Panc1 (cell line): ENCODE data around the gene ELFN2. TPM values are rescaled to one million over a fixed set of nuclear protein-coding genes. Genes with fewer than 3 reads are reported as not detected.

Experiments
- ATAC-seq: fragments of 200-7000 bp; cut with Tn5 transposase; 2 replicates; pipeline ENCODE4 v1.9.1; 2020; ENCODE audit warnings: mild to moderate bottlenecking, moderate library complexity
- BruUV-seq: library from RNA; stranded (reverse); fragments of 400-500 nt; replicated peaks from 2 replicates; lab custom pipeline; 2021; lab: Mats Ljungman, UMichigan
- CTCF ChIA-PET: fragments of 300-600 bp; sonication (Branson Sonifier 250); formaldehyde crosslinking; loops from one replicate; lab custom pipeline; 2022; ENCODE audit warnings: antibody characterized with exemption; lab: Charles Lee
- POLR2A ChIA-PET: fragments of 300-600 bp; sonication (Branson Sonifier 250); formaldehyde crosslinking; loops from one replicate; lab custom pipeline; 2022; ENCODE audit warnings: antibody characterized with exemption; lab: Charles Lee
- DNase-seq: peaks from one replicate; pipeline ENCODE4 v3.0.0-alpha.2; 2010; ENCODE audit warnings: low read depth, low spot score
- H3K27ac ChIP-seq: 2 replicates; pipeline ENCODE4 v1.5.1; 2011; ENCODE audit warnings: mild to moderate bottlenecking, low read length, inconsistent platforms
- H3K27me3 ChIP-seq: fragments of 200-500 bp; sonication (Bioruptor generic); 2 replicates; pipeline ENCODE4 v1.6.0; 2014; ENCODE audit warnings: low read length, inconsistent platforms; ENCODE audit not compliant: control insufficient read depth, insufficient read depth
- H3K36me3 ChIP-seq: fragments of 200-500 bp; sonication (Bioruptor generic); 2 replicates; pipeline ENCODE4 v1.5.1; 2014; ENCODE audit warnings: inconsistent platforms, mild to moderate bottlenecking, low read length, moderate library complexity; ENCODE audit not compliant: control insufficient read depth, insufficient read depth
- H3K4me1 ChIP-seq: 2 replicates; pipeline ENCODE4 v1.5.1; 2011; ENCODE audit warnings: inconsistent platforms, mild to moderate bottlenecking, low read length, moderate library complexity; ENCODE audit not compliant: control insufficient read depth, insufficient read depth
- H3K4me3 ChIP-seq, 2 experiments: 2 replicates each; pipeline ENCODE4 v1.5.1; 2011 to 2012; ENCODE audit warnings: low read depth in 2 of 2, low read length in 2 of 2, mild to moderate bottlenecking in 2 of 2, inconsistent platforms in 1 of 2, moderate library complexity in 1 of 2
- H3K9me3 ChIP-seq: fragments of 200-500 bp; sonication (Bioruptor generic); 2 replicates; pipeline ENCODE4 v1.5.1; 2014; ENCODE audit warnings: low read depth, mild to moderate bottlenecking, inconsistent platforms, low read length, moderate library complexity; ENCODE audit not compliant: control insufficient read depth, insufficient read depth
- CTCF ChIP-seq: fragments of 450-650 bp; IDR thresholded peaks from 2 replicates; pipeline ENCODE4 v1.5.1; 2017; ENCODE audit warnings: mild to moderate bottlenecking
- POLR2AphosphoS5 ChIP-seq: IDR thresholded peaks from 2 replicates; pipeline ENCODE4 v1.6.1; 2012; ENCODE audit warnings: mild to moderate bottlenecking, low read depth, low read length, moderate library complexity
- SIN3A ChIP-seq: IDR thresholded peaks from 2 replicates; pipeline ENCODE4 v1.6.1; 2012; ENCODE audit warnings: low read depth, mild to moderate bottlenecking, low read length, moderate library complexity, borderline replicate concordance; ENCODE audit not compliant: insufficient read depth
- TCF7L2 ChIP-seq: IDR thresholded peaks from 2 replicates; pipeline ENCODE4 v1.6.1; 2011; ENCODE audit warnings: mild to moderate bottlenecking, low read depth, low read length, inconsistent platforms
- in situ Hi-C: cut with HindIII; loops from 2 replicates; pipeline ENCODE4 v1.10.0; 2016; ENCODE audit warnings: low sequenced_read_pairs, low pct_unique_long_range_greater_than_20kb
- intact Hi-C: fragments of 100-400 bp; cut with micrococcal nuclease; formaldehyde crosslinking; loops from one replicate; pipeline ENCODE4 v1.10.0; 2022; ENCODE audit not compliant: unreplicated experiment
- total RNA-seq: library from RNA; stranded (reverse); gene quantifications from one replicate; pipeline ENCODE4 v1.2.1, GENCODE V29; 2021; ENCODE audit not compliant: unreplicated experiment
- TF ChIP-seq, protein P1 (sequence below), 2 experiments: IDR thresholded peaks; 2 replicates each; pipeline ENCODE4 v1.6.1; 2011 to 2012; ENCODE audit warnings: low read depth in 2 of 2, control low read depth in 1 of 2, low read length in 1 of 2, mild to moderate bottlenecking in 1 of 2, moderate library complexity in 1 of 2; ENCODE audit not compliant: insufficient read depth in 1 of 2

ELFN2 gene
- total RNA-seq, 1 experiment from 2014 or later = 2.9 TPM

DNA sequence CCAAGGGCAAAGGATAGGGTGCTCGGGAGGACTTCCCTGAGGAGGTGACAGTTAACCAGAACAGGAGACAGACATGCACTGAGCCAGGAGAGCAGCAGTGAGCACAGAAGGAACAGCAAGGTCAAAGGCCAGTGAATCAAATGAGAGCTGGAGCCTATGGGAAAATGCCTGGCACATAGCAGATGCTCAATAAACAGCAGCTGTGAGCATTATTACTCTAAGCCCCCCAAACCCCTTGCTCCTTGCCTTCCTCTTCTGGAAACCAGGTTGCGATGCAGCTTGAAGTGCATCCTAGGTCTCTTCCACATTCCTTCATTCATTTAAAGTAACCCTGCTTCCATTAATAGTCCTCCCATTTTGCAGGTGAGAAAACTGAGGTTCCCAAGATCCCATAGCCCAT, 13.0 kb downstream of the ELFN2 start:
- ChIA-PET CTCF (no interaction called here), POLR2A (no interaction called here)
- Histone ChIP-seq H3K9me3 (no peaks in the 10 kb centered on the region), H3K4me1 (no peaks in the 10 kb centered on the region; the same call in 1 of the 2 replicates), H3K27ac (no peak overlapping the region), H3K27me3 (no peaks in the 10 kb centered on the region), H3K4me3 (no peak overlapping the region), H3K36me3 (no peaks in the 10 kb centered on the region)
- in situ Hi-C loops = no loop called here
- ATAC-seq (no peak), DNase-seq (no peak)
- TF ChIP-seq SIN3A = no peak
- TF ChIP-seq TCF7L2 = no peak
- TF ChIP-seq POLR2AphosphoS5 = no peak
- TF ChIP-seq, protein P1, sequence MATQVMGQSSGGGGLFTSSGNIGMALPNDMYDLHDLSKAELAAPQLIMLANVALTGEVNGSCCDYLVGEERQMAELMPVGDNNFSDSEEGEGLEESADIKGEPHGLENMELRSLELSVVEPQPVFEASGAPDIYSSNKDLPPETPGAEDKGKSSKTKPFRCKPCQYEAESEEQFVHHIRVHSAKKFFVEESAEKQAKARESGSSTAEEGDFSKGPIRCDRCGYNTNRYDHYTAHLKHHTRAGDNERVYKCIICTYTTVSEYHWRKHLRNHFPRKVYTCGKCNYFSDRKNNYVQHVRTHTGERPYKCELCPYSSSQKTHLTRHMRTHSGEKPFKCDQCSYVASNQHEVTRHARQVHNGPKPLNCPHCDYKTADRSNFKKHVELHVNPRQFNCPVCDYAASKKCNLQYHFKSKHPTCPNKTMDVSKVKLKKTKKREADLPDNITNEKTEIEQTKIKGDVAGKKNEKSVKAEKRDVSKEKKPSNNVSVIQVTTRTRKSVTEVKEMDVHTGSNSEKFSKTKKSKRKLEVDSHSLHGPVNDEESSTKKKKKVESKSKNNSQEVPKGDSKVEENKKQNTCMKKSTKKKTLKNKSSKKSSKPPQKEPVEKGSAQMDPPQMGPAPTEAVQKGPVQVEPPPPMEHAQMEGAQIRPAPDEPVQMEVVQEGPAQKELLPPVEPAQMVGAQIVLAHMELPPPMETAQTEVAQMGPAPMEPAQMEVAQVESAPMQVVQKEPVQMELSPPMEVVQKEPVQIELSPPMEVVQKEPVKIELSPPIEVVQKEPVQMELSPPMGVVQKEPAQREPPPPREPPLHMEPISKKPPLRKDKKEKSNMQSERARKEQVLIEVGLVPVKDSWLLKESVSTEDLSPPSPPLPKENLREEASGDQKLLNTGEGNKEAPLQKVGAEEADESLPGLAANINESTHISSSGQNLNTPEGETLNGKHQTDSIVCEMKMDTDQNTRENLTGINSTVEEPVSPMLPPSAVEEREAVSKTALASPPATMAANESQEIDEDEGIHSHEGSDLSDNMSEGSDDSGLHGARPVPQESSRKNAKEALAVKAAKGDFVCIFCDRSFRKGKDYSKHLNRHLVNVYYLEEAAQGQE (IDR thresholded peaks at IDR 0.05; ENCODE audit: insufficient read depth in 1 of 2, low read depth in 2 of 2, low read length in 1 of 2) = no peak
- TF ChIP-seq CTCF = no peak
- BruUV-seq = no TSS peak
- intact Hi-C loops = no loop called here

GRCh38 chr22:37413546-37413945, 13.7 kb downstream of the ELFN2 start:
- H3K36me3 ChIP-seq = no peaks in the 10 kb centered on the region
- in situ Hi-C loops (no loop called here), intact Hi-C loops (no loop called here)
- no peak for ATAC-seq
- DNase-seq = no peak
- ChIA-PET CTCF (interaction anchor here (0.6 kb wide), 1 partner anchor 18 kb away, joined by 4 read pairs; no protein-coding TSS in a partner anchor), POLR2A (no interaction called here)
- TF ChIP-seq TCF7L2 = no peak
- TF ChIP-seq, protein P1 (IDR thresholded peaks at IDR 0.05; ENCODE audit: insufficient read depth in 1 of 2, low read depth in 2 of 2, low read length in 1 of 2) = no peak
- no peak for TF ChIP-seq POLR2AphosphoS5
- no peak for TF ChIP-seq SIN3A
- TF ChIP-seq CTCF = no peak
- no peak overlapping the region for H3K27ac ChIP-seq
- no peaks in the 10 kb centered on the region; the same call in 1 of the 2 replicates for H3K4me1 ChIP-seq
- H3K4me3 ChIP-seq = no peak overlapping the region
- H3K9me3 ChIP-seq = no peaks in the 10 kb centered on the region
- BruUV-seq = no TSS peak
- H3K27me3 ChIP-seq = no peaks in the 10 kb centered on the region
